ENCODE measurements around the gene C1orf87. TPM values are rescaled to one million over a fixed set of nuclear protein-coding genes. Genes with fewer than 3 reads are reported as not detected.

Gene C1orf87
- total RNA-seq, 3 donors from 2014 or later, result 0.14 TPM; not detected in 2

DNA sequence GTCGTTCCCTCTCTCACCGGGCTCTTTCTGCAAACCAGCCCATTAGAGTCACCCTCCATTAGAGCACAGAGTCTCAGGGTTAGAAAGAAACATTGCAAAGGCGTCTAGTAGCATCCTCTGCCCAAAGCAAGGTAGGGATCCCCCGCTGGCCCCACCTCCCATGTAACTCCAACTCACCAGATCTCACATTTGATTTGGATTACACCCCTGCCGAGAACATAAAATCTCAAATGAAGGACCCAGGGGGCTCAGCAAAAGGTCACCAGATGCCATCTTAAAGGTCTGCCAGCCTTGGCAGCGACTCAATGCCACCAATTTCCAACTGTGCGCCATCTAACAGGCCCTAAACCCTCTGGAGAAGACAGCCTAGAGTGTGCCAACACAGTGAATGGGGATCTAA is 14.1 kb downstream of the C1orf87 start:
- TF ChIP-seq, protein P1, sequence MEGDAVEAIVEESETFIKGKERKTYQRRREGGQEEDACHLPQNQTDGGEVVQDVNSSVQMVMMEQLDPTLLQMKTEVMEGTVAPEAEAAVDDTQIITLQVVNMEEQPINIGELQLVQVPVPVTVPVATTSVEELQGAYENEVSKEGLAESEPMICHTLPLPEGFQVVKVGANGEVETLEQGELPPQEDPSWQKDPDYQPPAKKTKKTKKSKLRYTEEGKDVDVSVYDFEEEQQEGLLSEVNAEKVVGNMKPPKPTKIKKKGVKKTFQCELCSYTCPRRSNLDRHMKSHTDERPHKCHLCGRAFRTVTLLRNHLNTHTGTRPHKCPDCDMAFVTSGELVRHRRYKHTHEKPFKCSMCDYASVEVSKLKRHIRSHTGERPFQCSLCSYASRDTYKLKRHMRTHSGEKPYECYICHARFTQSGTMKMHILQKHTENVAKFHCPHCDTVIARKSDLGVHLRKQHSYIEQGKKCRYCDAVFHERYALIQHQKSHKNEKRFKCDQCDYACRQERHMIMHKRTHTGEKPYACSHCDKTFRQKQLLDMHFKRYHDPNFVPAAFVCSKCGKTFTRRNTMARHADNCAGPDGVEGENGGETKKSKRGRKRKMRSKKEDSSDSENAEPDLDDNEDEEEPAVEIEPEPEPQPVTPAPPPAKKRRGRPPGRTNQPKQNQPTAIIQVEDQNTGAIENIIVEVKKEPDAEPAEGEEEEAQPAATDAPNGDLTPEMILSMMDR (IDR thresholded peaks at IDR 0.05), result no peak
- DNase-seq (no peak), ATAC-seq (no peak)
- Histone ChIP-seq H3K4me3 (no peak overlapping the region), H3K4me1 (ENCODE audit: low read depth) (no peaks in the 10 kb centered on the region), H3K9me3 (no peaks in the 10 kb centered on the region), H3K36me3 (ENCODE audit: low read depth) (no peaks in the 10 kb centered on the region)
- intact Hi-C loops (cut with DNase I, micrococcal nuclease), result no loop called here

DNA sequence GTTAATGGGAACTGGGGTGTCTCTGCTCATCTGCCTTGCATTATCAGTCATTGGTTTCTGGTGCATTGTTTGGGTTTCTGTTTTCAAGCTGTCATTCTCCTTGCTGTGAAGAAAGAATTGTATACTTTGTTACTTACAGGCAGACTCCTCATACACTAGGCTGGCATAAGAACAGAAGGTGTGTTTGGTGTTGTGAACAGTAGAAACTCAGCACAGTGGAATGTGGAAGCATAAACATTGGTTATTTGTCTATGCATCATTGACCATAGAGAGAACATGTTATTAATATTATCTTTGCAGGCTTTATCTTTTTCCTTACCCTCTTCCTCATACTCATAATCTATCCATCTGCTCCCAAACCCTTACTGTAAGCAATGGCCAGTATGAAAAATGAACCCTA is 18.2 kb downstream of the C1orf87 start:
- Histone ChIP-seq H3K4me3 (no peak overlapping the region), H3K9me3 (no peaks in the 10 kb centered on the region), H3K4me1 (ENCODE audit: low read depth) (no peaks in the 10 kb centered on the region), H3K36me3 (ENCODE audit: low read depth) (no peaks in the 10 kb centered on the region)
- TF ChIP-seq, protein P1 (IDR thresholded peaks at IDR 0.05), result no peak
- intact Hi-C loops (cut with DNase I, micrococcal nuclease), result no loop called here
- no peak for DNase-seq
- ATAC-seq, result no peak

DNA sequence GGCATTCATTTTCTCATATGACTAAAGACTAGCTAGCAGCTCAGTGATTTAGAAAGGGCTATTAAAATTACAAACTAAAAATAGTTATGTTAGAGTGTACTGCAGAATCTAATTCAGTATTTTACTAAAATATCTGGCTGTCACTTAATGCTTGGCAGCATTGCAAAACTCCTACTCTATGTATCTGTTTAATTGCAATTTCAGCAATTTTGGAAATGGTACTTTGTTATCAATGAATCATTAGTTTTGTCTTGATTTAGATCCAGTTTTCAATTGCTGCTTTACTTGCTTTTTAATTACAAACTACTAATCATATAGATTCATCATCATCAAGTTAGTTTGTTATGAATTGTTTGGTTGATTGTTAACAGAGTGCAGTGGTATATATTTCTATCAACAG is 19.2 kb downstream of the C1orf87 start:
- ATAC-seq (no peak), DNase-seq (no peak)
- Histone ChIP-seq H3K9me3 (no peaks in the 10 kb centered on the region), H3K4me1 (ENCODE audit: low read depth) (no peaks in the 10 kb centered on the region), H3K36me3 (ENCODE audit: low read depth) (no peaks in the 10 kb centered on the region), H3K4me3 (no peak overlapping the region)
- TF ChIP-seq, protein P1 (IDR thresholded peaks at IDR 0.05), result no peak
- intact Hi-C loops (cut with DNase I, micrococcal nuclease), result no loop called here

DNA sequence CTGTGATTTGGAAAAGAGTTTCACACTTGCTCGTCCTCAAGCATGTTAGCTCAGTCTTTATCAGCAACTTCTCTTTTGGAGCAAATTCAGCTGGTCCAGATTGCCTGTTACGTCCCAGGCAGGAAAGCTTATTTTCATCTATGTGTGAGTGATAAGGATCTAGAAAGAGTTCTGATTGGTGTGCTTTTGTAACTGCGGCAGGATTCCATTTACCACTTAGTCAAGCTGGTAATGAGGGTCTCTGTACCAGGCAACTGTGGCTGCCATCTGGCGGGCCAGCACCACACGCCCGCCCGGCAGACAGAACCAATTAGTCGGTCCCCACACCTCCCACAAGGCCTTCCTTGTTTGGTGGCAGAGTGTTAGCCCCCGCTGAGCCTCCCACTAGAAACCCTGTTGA is 21.0 kb downstream of the C1orf87 start:
- H3K9me3 ChIP-seq, result no peaks in the 10 kb centered on the region
- no peak for DNase-seq
- H3K4me1 ChIP-seq (ENCODE audit: low read depth), result no peaks in the 10 kb centered on the region
- no peak overlapping the region for H3K4me3 ChIP-seq
- TF ChIP-seq, protein P1 (IDR thresholded peaks at IDR 0.05), result no peak
- intact Hi-C loops (cut with DNase I, micrococcal nuclease), result no loop called here
- H3K36me3 ChIP-seq (ENCODE audit: low read depth), result no peaks in the 10 kb centered on the region
- no peak for ATAC-seq

DNA sequence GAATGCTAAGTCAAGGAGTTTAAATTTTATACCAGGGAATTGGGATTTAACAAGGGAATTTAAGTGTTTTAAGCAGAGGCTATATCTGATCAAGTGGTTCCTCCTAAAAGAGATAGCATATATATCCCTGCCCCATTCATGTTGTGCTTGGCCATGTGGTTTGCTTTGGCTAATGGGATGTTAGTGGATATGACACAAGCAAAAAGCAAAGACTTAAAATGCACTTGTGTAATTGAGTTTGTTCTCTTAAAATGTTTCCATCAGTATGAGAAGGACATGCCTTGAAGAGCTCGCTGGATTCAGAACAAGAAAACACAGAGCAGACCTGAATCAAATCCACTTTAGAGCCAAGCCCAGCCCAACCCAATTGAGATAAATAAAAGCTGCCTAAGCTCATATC is 22.4 kb downstream of the C1orf87 start:
- H3K9me3 ChIP-seq, result no peaks in the 10 kb centered on the region
- DNase-seq (no peak), ATAC-seq (no peak)
- no peaks in the 10 kb centered on the region for H3K4me1 ChIP-seq (ENCODE audit: low read depth)
- intact Hi-C loops (cut with DNase I, micrococcal nuclease), result no loop called here
- TF ChIP-seq, protein P1 (IDR thresholded peaks at IDR 0.05), result no peak
- H3K4me3 ChIP-seq, result no peak overlapping the region
- no peaks in the 10 kb centered on the region for H3K36me3 ChIP-seq (ENCODE audit: low read depth)

DNA sequence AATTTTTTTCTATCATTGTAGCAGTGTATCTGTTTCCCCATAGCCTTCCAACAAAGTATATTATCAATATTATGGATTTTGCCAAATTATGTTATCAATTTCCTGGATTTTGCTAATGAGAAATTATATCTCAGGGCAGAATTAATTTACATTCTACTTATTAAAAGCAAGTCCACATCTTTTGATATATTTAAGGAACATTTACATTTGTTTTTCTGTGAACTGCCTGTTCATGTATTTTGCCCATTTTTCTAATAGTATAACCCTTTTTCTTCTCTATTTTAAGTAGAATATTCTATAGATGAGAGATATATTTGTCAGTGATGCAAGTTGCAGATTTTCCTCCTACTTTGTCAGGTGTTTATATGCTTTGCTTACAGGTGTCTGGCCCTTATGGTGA is 24.4 kb downstream of the C1orf87 start:
- H3K4me3 ChIP-seq, result no peak overlapping the region
- ATAC-seq (no peak), DNase-seq (no peak)
- no peaks in the 10 kb centered on the region for H3K9me3 ChIP-seq
- H3K36me3 ChIP-seq (ENCODE audit: low read depth), result no peaks in the 10 kb centered on the region
- no peaks in the 10 kb centered on the region for H3K4me1 ChIP-seq (ENCODE audit: low read depth)
- TF ChIP-seq, protein P1 (IDR thresholded peaks at IDR 0.05), result no peak
- intact Hi-C loops (cut with DNase I, micrococcal nuclease), result no loop called here

Data from mucosa of descending colon (tissue), 3 donors.